Measurements from ENCODE around the gene MRPS6.

DNA sequence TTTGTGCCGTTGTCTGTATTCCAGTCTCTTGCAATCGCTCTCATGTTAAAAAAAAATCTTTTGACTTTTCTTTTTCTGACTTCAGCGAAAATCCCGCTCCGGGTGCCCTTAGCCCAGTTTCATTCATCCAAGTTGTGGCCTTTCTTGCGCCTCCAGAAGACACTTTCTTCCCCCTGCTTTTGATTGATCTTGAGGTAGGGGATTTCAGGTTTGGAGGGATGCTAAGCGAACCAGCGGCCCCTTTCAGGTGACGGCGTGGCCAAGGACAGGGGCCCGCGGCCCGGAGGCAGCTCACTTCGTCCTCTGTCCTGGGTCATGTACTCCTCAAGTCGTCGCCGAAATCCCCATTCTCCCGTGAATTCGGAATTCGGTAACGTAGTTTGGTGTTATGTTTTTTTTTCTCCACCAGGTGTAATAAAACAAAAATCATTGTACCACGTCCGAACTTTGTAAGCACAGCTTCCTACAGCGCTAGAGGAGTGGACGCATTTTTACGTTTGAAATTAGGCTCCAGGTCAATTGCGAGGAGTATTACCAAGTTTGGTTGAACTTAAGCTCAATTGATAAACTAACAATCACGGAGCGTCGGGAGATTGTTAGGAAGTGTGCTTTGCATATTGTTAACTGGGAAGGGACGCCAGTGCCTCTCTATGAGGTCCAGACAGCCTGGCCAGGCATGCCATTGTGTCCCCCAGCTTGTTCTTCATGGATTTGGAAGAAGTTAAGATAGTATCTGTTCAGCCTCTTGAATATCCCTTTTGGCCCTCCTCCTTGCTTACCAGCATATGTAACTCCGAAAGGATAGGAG is 1.1 kb downstream of the MRPS6 start:
- TF ChIP-seq, protein P1, sequence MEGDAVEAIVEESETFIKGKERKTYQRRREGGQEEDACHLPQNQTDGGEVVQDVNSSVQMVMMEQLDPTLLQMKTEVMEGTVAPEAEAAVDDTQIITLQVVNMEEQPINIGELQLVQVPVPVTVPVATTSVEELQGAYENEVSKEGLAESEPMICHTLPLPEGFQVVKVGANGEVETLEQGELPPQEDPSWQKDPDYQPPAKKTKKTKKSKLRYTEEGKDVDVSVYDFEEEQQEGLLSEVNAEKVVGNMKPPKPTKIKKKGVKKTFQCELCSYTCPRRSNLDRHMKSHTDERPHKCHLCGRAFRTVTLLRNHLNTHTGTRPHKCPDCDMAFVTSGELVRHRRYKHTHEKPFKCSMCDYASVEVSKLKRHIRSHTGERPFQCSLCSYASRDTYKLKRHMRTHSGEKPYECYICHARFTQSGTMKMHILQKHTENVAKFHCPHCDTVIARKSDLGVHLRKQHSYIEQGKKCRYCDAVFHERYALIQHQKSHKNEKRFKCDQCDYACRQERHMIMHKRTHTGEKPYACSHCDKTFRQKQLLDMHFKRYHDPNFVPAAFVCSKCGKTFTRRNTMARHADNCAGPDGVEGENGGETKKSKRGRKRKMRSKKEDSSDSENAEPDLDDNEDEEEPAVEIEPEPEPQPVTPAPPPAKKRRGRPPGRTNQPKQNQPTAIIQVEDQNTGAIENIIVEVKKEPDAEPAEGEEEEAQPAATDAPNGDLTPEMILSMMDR (conservative IDR thresholded peaks at IDR 0.05 in 1 of 2, IDR thresholded peaks at IDR 0.05 in 1 of 2; ENCODE audit: extremely low read depth in 1 of 2, insufficient read depth in 1 of 2, low read depth in 1 of 2, low read length in 2 of 2), result peak; percentile 5 to 6
- no peak for TF ChIP-seq EZH2 (IDR thresholded peaks at IDR 0.05; ENCODE audit: borderline replicate concordance, low read length)
